ENCODE measurements around the gene CD300LF. TPM values are rescaled to one million over a fixed set of nuclear protein-coding genes. Genes with fewer than 3 reads are reported as not detected.

CD300LF gene
- total RNA-seq, 1 donor from 2014 or later = not detected

DNA sequence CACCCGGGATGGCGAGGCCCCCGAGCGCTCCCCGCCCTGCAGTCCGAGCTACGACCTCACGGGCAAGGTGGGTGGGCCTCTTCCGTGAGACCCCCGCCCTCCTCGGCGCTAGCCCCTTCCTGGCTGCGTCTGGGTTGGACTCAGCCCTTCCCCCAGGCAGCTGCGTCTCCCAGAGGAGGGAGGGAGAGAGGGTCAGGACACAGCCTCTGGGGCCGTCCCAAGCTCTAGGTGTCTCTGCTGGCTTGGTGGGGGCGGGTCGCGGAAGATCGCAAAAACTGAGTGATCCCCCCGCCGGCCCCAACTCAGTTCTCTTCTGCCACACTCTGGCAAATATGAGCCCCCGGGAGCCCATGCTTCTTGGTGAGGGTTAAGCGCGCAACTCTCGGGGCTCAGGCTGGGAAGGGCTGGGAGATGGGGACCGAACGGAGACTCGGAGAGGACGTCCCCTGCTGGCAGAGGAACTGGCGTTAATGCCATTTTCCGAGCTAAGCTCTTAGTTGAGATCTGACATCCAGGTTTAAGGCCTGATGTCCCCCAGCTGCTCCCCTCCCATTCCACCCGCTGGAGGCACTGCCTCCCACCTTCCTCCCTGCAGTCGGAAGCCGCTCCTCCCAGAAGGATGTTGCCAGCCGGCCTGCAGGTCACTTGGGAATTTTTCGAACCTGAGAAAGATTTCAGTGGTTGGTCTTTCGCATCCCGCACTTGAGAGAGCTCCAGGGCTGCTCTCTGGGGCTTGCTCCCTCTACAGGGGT, 24.8 kb upstream of the CD300LF start:
- no peak for DNase-seq (ENCODE audit: low read depth)
- TF ChIP-seq, protein P1, sequence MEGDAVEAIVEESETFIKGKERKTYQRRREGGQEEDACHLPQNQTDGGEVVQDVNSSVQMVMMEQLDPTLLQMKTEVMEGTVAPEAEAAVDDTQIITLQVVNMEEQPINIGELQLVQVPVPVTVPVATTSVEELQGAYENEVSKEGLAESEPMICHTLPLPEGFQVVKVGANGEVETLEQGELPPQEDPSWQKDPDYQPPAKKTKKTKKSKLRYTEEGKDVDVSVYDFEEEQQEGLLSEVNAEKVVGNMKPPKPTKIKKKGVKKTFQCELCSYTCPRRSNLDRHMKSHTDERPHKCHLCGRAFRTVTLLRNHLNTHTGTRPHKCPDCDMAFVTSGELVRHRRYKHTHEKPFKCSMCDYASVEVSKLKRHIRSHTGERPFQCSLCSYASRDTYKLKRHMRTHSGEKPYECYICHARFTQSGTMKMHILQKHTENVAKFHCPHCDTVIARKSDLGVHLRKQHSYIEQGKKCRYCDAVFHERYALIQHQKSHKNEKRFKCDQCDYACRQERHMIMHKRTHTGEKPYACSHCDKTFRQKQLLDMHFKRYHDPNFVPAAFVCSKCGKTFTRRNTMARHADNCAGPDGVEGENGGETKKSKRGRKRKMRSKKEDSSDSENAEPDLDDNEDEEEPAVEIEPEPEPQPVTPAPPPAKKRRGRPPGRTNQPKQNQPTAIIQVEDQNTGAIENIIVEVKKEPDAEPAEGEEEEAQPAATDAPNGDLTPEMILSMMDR (IDR thresholded peaks at IDR 0.05; ENCODE audit: insufficient read depth, low read length, poor library complexity, severe bottlenecking) = peak; percentile 36
- Histone ChIP-seq H3K27me3 (ENCODE audit: control insufficient read depth, insufficient read depth, low read length) (peaks cover 61% of the 10 kb centered on the region), H3K36me3 (ENCODE audit: control insufficient read depth, insufficient read depth, low read length) (no peaks in the 10 kb centered on the region), H3K4me3 (ENCODE audit: low read depth, low read length) (no peak overlapping the region)

GRCh38 chr17:74736513-74737298, 24.0 kb upstream of the CD300LF start, which contains the start of gene RAB37:
Gene RAB37, plus strand, starts transcription at chr17:74737256. Its CDS starts 17 bp downstream, at chr17:74737273.
- Histone ChIP-seq H3K27me3 (ENCODE audit: control insufficient read depth, insufficient read depth, low read length) (peaks cover 61% of the 10 kb centered on the region), H3K36me3 (ENCODE audit: control insufficient read depth, insufficient read depth, low read length) (no peaks in the 10 kb centered on the region), H3K4me3 (ENCODE audit: low read depth, low read length) (no peak within 1 kb of the TSS)
- TF ChIP-seq, protein P1 (IDR thresholded peaks at IDR 0.05; ENCODE audit: insufficient read depth, low read length, poor library complexity, severe bottlenecking) = no peak
- no peak for DNase-seq (ENCODE audit: low read depth)

DNA sequence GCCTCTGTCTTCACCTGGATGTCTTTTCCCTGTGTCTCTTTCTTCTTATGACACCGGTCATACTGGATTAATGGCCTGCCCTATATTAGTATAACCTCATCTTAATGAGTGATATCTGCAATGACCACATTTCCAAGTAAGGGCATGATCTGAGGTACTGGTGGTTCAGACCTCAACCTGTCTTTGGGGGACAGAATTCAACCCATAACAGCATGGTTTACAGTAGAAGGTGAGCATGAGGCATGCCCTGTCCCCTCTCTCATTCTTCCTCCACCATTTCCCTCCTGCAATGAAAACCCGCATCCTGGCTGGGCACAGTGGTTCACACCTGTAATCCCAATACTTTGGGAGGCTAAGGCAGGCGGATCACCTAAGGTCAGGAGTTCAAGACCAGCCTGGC, 21.5 kb upstream of the CD300LF start:
- Histone ChIP-seq H3K36me3 (ENCODE audit: control insufficient read depth, insufficient read depth, low read length) (no peaks in the 10 kb centered on the region), H3K4me3 (ENCODE audit: low read depth, low read length) (no peak overlapping the region), H3K27me3 (ENCODE audit: control insufficient read depth, insufficient read depth, low read length) (peaks cover 55% of the 10 kb centered on the region)
- no peak for DNase-seq (ENCODE audit: low read depth)
- TF ChIP-seq, protein P1 (IDR thresholded peaks at IDR 0.05; ENCODE audit: insufficient read depth, low read length, poor library complexity, severe bottlenecking) = no peak

DNA sequence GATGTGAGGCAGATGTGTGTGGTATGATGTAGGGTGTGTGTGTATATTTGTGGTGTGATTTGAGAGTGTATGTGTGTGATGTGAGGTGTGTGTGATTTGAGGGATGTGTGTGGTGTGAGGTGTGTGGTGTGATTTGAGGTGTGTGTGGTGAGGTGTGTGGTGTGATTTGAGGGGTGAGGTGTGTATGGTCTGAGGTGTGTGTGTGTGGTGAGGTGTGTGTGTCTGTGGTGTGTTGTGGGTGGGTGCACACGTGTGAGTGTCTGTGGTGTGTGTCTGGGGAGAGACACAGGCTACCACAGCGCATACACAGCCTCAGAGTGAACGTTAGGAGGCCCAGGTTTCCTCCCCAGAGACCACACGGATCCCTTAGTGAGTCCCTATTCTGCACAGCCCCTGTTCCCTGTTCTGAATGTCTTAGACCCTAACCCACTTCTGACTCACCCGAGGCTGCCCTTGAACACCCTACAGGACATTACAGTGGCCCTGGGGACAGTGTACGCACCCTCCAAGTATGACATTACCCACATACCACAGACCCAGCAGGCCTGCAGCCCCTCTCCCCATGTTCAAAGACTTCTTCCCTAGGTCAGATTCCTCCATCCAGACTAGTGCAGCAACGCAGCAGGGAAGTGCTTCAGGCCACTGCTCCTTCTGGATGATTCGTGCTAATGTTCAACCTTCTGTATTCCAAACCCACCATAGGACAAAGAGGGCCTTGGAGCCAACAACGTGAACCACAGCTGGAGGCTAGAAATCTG, 20.8 kb upstream of the CD300LF start:
- Histone ChIP-seq H3K27me3 (ENCODE audit: control insufficient read depth, insufficient read depth, low read length) (peaks cover 48% of the 10 kb centered on the region), H3K4me3 (ENCODE audit: low read depth, low read length) (no peak overlapping the region), H3K36me3 (ENCODE audit: control insufficient read depth, insufficient read depth, low read length) (no peaks in the 10 kb centered on the region)
- no peak for DNase-seq (ENCODE audit: low read depth)
- TF ChIP-seq, protein P1 (IDR thresholded peaks at IDR 0.05; ENCODE audit: insufficient read depth, low read length, poor library complexity, severe bottlenecking) = no peak

DNA sequence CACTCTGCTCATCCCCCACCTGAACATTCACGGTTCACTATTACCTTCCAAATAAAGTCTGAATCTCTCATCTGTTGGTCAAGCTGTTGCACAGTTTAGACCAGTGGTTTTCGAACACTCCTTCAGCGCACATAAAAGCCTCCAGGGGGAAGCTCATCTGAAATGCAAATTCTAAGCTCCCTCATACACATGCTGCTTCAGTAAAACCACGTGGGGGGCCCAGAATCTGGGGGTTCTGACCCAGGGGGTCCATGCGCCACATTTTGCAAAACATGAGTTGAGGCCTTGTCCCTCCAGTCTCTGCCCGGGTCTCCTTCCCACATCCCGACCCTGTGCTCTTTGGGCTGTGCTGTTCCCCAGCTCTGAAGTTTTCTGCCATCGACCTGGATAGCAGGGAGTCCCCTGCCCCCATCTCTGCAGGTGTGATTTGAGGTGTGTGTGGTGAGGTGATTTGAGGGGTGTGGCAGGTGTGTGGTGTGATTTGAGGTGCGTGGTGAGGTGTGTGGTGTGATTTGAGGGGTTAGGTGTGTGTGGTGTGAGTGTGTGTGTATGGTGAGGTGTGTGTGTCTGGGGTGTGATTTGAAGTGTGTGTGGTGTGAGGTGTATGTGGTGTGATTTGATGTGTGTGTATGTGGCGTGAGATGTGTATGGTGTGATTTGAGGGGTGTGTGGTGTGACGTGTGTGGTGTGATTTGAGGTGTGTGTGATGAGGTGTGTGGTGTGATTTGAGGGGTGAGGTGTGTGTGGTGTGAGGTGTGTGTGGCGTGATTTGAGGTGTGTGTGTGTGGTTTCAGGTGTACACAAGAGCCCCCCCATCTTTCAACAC, 19.5 kb upstream of the CD300LF start:
- TF ChIP-seq, protein P1 (IDR thresholded peaks at IDR 0.05; ENCODE audit: insufficient read depth, low read length, poor library complexity, severe bottlenecking) = no peak
- H3K27me3 ChIP-seq (ENCODE audit: control insufficient read depth, insufficient read depth, low read length) = peaks cover 35% of the 10 kb centered on the region
- H3K36me3 ChIP-seq (ENCODE audit: control insufficient read depth, insufficient read depth, low read length) = no peaks in the 10 kb centered on the region
- DNase-seq (ENCODE audit: low read depth) = no peak
- H3K4me3 ChIP-seq (ENCODE audit: low read depth, low read length) = no peak overlapping the region

All from kidney epithelial cell (primary cell).